HCT116 (cell line): Measurements from ENCODE around the gene BCL7A. TPM values are rescaled to one million over a fixed set of nuclear protein-coding genes. Genes with fewer than 3 reads are reported as not detected.

Experiments used
- ATAC-seq: fragments of 200-7000 bp; cut with Tn5 transposase; 2 replicates; pipeline ENCODE4 v1.9.1; 2020; ENCODE audit warnings: mild to moderate bottlenecking, moderate library complexity
- BruUV-seq: library from RNA; stranded (reverse); fragments of 400-500 nt; replicated peaks from 2 replicates; lab custom pipeline; 2021; lab: Mats Ljungman, UMichigan
- CTCF ChIA-PET: fragments of 300-600 bp; sonication (Branson Sonifier 250); formaldehyde crosslinking; loops from one replicate; lab custom pipeline; 2021; ENCODE audit warnings: antibody characterized with exemption; lab: Charles Lee
- POLR2A ChIA-PET: fragments of 300-600, 350-600 bp; sonication (Branson Sonifier 250); formaldehyde crosslinking; loops from one replicate; lab custom pipeline; 2021; ENCODE audit warnings: antibody characterized with exemption; lab: Charles Lee
- RAD21 ChIA-PET, 2 experiments: fragments of 300-600 bp; sonication (Branson Sonifier 250); formaldehyde crosslinking; loops; one replicate each; lab custom pipeline; 2023; ENCODE audit warnings: low total read pairs in 2 of 2; ENCODE audit not compliant: uncharacterized antibody in 2 of 2, unreplicated experiment in 2 of 2, low non-redundant PET in 1 of 2; lab: Charles Lee
- DNase-seq: peaks from one replicate; pipeline ENCODE4 v3.0.0-alpha.2; 2010; ENCODE audit warnings: low read depth, low spot score
- H2AFZ ChIP-seq: fragments of 200-600 bp; shearing (Covaris generic), sonication (generic); 2 replicates; pipeline ENCODE4 v1.6.1; 2017; ENCODE audit warnings: low read depth, mixed run types, mixed read lengths, antibody characterized with exemption, low read length; ENCODE audit not compliant: poor library complexity, severe bottlenecking
- H3K27ac ChIP-seq: 2 replicates; pipeline ENCODE4 v1.5.1; 2012; ENCODE audit warnings: low read depth, low read length
- H3K27me3 ChIP-seq: fragments of 200-600 bp; sonication (generic); 2 replicates; pipeline ENCODE4 v1.6.1; 2016; ENCODE audit warnings: mixed run types, low read length, mixed read lengths; ENCODE audit not compliant: insufficient read depth
- H3K36me3 ChIP-seq, 2 experiments: fragments of 200-500 bp in 1 of 2; fragments of 200-600 bp in 1 of 2; sonication (Bioruptor generic) in 1 of 2; sonication (generic) in 1 of 2; 2 replicates each; pipeline versions ENCODE4 v1.5.1 to v1.6.1; 2014 to 2016; ENCODE audit warnings: low read length in 2 of 2, inconsistent platforms in 1 of 2, mixed read lengths in 1 of 2, mixed run types in 1 of 2; ENCODE audit not compliant: insufficient read depth in 2 of 2, control insufficient read depth in 1 of 2
- H3K4me1 ChIP-seq, 2 experiments: fragments of 200-600 bp in 1 of 2; sonication (generic) in 1 of 2; 2 replicates each; pipeline versions ENCODE4 v1.5.1 to v1.6.1; 2012 to 2017; ENCODE audit warnings: low read length in 2 of 2, inconsistent platforms in 1 of 2, mild to moderate bottlenecking in 1 of 2, mixed read lengths in 1 of 2, mixed run types in 1 of 2, moderate library complexity in 1 of 2; ENCODE audit not compliant: insufficient read depth in 2 of 2, control insufficient read depth in 1 of 2
- H3K4me2 ChIP-seq: fragments of 200-600 bp; sonication (generic); 2 replicates; pipeline ENCODE4 v1.6.1; 2017; ENCODE audit warnings: mixed run types, low read length, mixed read lengths
- H3K4me3 ChIP-seq, 2 experiments: fragments of 200-600 bp in 1 of 2; sonication (generic) in 1 of 2; replicated peaks in 1 of 2; 2 replicates each; pipeline ENCODE4 v1.5.1; 2011 to 2016; ENCODE audit warnings: low read length in 2 of 2, control low read depth in 1 of 2, low read depth in 1 of 2, mild to moderate bottlenecking in 1 of 2, mixed read lengths in 1 of 2, mixed run types in 1 of 2
- H3K79me2 ChIP-seq: fragments of 200-600 bp; sonication (generic); 2 replicates; pipeline ENCODE4 v1.6.1; 2017; ENCODE audit warnings: mild to moderate bottlenecking, mixed run types, low read length, moderate library complexity, mixed read lengths; ENCODE audit not compliant: insufficient read depth
- H3K9ac ChIP-seq: fragments of 200-600 bp; sonication (generic); 2 replicates; pipeline ENCODE4 v1.6.1; 2016; ENCODE audit warnings: low read length, mixed read lengths
- H3K9me2 ChIP-seq: fragments of 200-600 bp; sonication (generic), shearing (Covaris generic); 2 replicates; pipeline ENCODE4 v1.6.1; 2017; ENCODE audit warnings: mixed run types, mild to moderate bottlenecking, moderate library complexity; ENCODE audit not compliant: insufficient read depth
- H3K9me3 ChIP-seq, 2 experiments: fragments of 200-500 bp in 1 of 2; fragments of 200-600 bp in 1 of 2; sonication (Bioruptor generic) in 1 of 2; sonication (generic) in 1 of 2; 2 replicates each; pipeline ENCODE4 v1.6.1; 2014 to 2017; ENCODE audit warnings: low read length in 2 of 2, mixed read lengths in 2 of 2, inconsistent platforms in 1 of 2, low read depth in 1 of 2, mild to moderate bottlenecking in 1 of 2, mixed run types in 1 of 2, moderate library complexity in 1 of 2; ENCODE audit not compliant: control insufficient read depth in 1 of 2, insufficient read depth in 1 of 2
- H4K20me1 ChIP-seq: fragments of 200-600 bp; sonication (generic), shearing (Covaris generic); 2 replicates; pipeline ENCODE4 v1.6.1; 2017; ENCODE audit warnings: mixed run types, mild to moderate bottlenecking, moderate library complexity; ENCODE audit not compliant: insufficient read depth
- CBX3 ChIP-seq: IDR thresholded peaks from 2 replicates; pipeline ENCODE4 v1.6.1; 2012; ENCODE audit warnings: low read depth
- EGR1 ChIP-seq: IDR thresholded peaks from 2 replicates; pipeline ENCODE4 v1.6.1; 2012; ENCODE audit warnings: low read depth
- ELF1 ChIP-seq: IDR thresholded peaks from 2 replicates; pipeline ENCODE4 v1.6.1; 2012; ENCODE audit warnings: low read depth, borderline replicate concordance
- EZH2 ChIP-seq: fragments of 200-600 bp; sonication (generic); IDR thresholded peaks from 2 replicates; pipeline ENCODE4 v1.6.1; 2017; ENCODE audit warnings: antibody characterized with exemption, mixed run types
- EZH2phosphoT487 ChIP-seq: fragments of 200-600 bp; IDR thresholded peaks from 2 replicates; pipeline ENCODE4 v1.6.1; 2018; ENCODE audit warnings: antibody characterized with exemption, borderline replicate concordance
- FOSL1 ChIP-seq: IDR thresholded peaks from 2 replicates; pipeline ENCODE4 v1.6.1; 2012; ENCODE audit warnings: low read depth
- JUND ChIP-seq: IDR thresholded peaks from 2 replicates; pipeline ENCODE4 v1.6.1; 2012
- POLR2A ChIP-seq: IDR thresholded peaks from 2 replicates; pipeline ENCODE4 v1.7.0; 2011; ENCODE audit warnings: borderline replicate concordance; ENCODE audit not compliant: insufficient read depth, insufficient read length; ENCODE audit errors: extremely low read depth
- POLR2AphosphoS5 ChIP-seq: IDR thresholded peaks from 2 replicates; pipeline ENCODE4 v1.6.1; 2011; ENCODE audit warnings: mild to moderate bottlenecking, low read depth, low read length, moderate library complexity
- SIN3A ChIP-seq: IDR thresholded peaks from 2 replicates; pipeline ENCODE4 v1.6.1; 2012; ENCODE audit warnings: low read depth
- TCF7L2 ChIP-seq: IDR thresholded peaks from 2 replicates; pipeline ENCODE4 v1.7.0; 2011; ENCODE audit warnings: borderline replicate concordance, inconsistent platforms; ENCODE audit not compliant: insufficient read depth, insufficient read length; ENCODE audit errors: extremely low read depth
- YY1 ChIP-seq: IDR thresholded peaks from 2 replicates; pipeline ENCODE4 v1.6.1; 2011; ENCODE audit warnings: low read length, low read depth, moderate library complexity, mild to moderate bottlenecking; ENCODE audit not compliant: insufficient replicate concordance; ENCODE audit errors: extremely low read depth
- ZFX ChIP-seq: fragments of 450-650 bp; IDR thresholded peaks from 2 replicates; pipeline ENCODE4 v1.6.1; 2017
- ZNF274 ChIP-seq: fragments of 200-500 bp; sonication (Bioruptor generic); IDR thresholded peaks from 2 replicates; pipeline ENCODE4 v1.6.1; 2014; ENCODE audit warnings: mild to moderate bottlenecking, low read depth, low read length, inconsistent platforms
- intact Hi-C: fragments of 100-400 bp; cut with micrococcal nuclease; formaldehyde crosslinking; loops from 2 replicates; pipeline ENCODE4 v1.10.0; 2022
- total RNA-seq: library from RNA; stranded (reverse); gene quantifications from one replicate; pipeline ENCODE4 v1.2.1, GENCODE V29; 2021; ENCODE audit not compliant: unreplicated experiment
- TF ChIP-seq, protein P1 (sequence below): IDR thresholded peaks from 2 replicates; pipeline ENCODE4 v1.6.1; 2012; ENCODE audit warnings: low read depth
- TF ChIP-seq, protein P2 (sequence below): IDR thresholded peaks from 2 replicates; pipeline ENCODE4 v1.6.1; 2011; ENCODE audit warnings: mild to moderate bottlenecking, low read length, moderate library complexity; ENCODE audit not compliant: insufficient replicate concordance; ENCODE audit errors: extremely low read depth
- TF ChIP-seq, protein P3 (sequence below): IDR thresholded peaks from 2 replicates; pipeline ENCODE4 v1.6.1; 2012

Gene BCL7A
- total RNA-seq, 1 experiment from 2014 or later, result 14.2 TPM

DNA sequence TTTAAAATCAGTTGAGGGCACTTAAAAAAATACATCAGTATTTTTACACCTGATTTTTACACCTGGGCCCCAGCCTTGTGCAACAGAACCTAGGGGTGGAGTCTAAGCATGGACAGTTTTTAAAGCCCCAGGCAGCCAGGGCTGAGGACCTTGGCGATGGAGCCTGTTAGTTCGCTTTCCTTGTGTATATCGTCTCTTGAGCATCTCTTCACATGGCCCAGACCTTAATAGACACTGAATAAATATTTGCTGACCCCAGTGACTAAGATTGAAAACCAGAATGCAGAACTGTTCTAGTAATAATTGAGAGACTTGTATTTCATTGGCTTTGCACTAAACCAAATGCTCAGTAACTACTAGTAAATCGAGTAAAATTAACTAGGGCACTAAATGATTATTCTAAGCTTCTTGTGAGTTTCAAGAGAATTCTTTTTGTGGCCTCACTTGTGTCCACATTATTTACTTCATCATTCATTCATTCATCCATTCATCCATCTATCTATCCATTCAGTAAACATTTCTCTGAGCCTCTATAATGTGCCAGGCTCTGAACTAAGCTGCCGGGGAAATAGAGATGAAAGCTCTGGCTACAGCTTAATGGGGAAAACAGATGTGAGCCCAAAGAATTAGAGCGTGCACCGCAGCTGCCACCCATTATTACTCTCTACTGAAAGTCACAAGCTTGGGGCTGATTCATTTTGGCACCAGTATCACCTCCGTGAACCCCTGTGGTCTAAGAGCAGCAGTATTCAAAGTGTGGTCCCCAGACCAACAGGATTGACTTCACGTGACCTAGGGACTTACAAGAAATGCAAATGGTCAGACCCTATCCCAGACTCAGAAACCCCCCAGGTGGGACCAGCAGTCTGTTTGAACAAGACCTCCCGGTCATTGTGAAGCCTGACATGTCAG is 30.7 kb upstream of the BCL7A start:
- Histone ChIP-seq H3K79me2 (no peaks in the 10 kb centered on the region), H2AFZ (no peak overlapping the region), H3K9me3 (no peaks in the 10 kb centered on the region), H3K9ac (no peak overlapping the region), H3K36me3 (no peaks in the 10 kb centered on the region), H3K4me1 (no peaks in the 10 kb centered on the region), H3K9me2 (no peaks in the 10 kb centered on the region), H3K27ac (no peak overlapping the region), H4K20me1 (no peaks in the 10 kb centered on the region), H3K27me3 (no peaks in the 10 kb centered on the region), H3K4me2 (no peak overlapping the region), H3K4me3 (no peak overlapping the region)
- ATAC-seq (no peak), DNase-seq (no peak)
- ChIA-PET CTCF (no interaction called here), RAD21 (no interaction called here), POLR2A (no interaction called here)
- no TSS peak for BruUV-seq
- intact Hi-C loops, result no loop called here
- TF ChIP-seq FOSL1 (no peak), ZFX (no peak), SIN3A (no peak), EGR1 (no peak), JUND (no peak), TCF7L2 (no peak), CBX3 (no peak), ZNF274 (no peak), EZH2 (no peak), POLR2A (no peak), POLR2AphosphoS5 (no peak), EZH2phosphoT487 (no peak), ELF1 (no peak), YY1 (no peak)
- TF ChIP-seq, protein P1, sequence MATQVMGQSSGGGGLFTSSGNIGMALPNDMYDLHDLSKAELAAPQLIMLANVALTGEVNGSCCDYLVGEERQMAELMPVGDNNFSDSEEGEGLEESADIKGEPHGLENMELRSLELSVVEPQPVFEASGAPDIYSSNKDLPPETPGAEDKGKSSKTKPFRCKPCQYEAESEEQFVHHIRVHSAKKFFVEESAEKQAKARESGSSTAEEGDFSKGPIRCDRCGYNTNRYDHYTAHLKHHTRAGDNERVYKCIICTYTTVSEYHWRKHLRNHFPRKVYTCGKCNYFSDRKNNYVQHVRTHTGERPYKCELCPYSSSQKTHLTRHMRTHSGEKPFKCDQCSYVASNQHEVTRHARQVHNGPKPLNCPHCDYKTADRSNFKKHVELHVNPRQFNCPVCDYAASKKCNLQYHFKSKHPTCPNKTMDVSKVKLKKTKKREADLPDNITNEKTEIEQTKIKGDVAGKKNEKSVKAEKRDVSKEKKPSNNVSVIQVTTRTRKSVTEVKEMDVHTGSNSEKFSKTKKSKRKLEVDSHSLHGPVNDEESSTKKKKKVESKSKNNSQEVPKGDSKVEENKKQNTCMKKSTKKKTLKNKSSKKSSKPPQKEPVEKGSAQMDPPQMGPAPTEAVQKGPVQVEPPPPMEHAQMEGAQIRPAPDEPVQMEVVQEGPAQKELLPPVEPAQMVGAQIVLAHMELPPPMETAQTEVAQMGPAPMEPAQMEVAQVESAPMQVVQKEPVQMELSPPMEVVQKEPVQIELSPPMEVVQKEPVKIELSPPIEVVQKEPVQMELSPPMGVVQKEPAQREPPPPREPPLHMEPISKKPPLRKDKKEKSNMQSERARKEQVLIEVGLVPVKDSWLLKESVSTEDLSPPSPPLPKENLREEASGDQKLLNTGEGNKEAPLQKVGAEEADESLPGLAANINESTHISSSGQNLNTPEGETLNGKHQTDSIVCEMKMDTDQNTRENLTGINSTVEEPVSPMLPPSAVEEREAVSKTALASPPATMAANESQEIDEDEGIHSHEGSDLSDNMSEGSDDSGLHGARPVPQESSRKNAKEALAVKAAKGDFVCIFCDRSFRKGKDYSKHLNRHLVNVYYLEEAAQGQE, result no peak
- TF ChIP-seq, protein P2, sequence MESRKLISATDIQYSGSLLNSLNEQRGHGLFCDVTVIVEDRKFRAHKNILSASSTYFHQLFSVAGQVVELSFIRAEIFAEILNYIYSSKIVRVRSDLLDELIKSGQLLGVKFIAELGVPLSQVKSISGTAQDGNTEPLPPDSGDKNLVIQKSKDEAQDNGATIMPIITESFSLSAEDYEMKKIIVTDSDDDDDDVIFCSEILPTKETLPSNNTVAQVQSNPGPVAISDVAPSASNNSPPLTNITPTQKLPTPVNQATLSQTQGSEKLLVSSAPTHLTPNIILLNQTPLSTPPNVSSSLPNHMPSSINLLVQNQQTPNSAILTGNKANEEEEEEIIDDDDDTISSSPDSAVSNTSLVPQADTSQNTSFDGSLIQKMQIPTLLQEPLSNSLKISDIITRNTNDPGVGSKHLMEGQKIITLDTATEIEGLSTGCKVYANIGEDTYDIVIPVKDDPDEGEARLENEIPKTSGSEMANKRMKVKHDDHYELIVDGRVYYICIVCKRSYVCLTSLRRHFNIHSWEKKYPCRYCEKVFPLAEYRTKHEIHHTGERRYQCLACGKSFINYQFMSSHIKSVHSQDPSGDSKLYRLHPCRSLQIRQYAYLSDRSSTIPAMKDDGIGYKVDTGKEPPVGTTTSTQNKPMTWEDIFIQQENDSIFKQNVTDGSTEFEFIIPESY, result no peak
- TF ChIP-seq, protein P3, sequence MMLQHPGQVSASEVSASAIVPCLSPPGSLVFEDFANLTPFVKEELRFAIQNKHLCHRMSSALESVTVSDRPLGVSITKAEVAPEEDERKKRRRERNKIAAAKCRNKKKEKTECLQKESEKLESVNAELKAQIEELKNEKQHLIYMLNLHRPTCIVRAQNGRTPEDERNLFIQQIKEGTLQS, result no peak
